ENCODE measurements around the gene F11. TPM values are rescaled to one million over a fixed set of nuclear protein-coding genes. Genes with fewer than 3 reads are reported as not detected.

F11 gene
- total RNA-seq, 1 experiment from 2014 or later = not detected

Other genes starting within 250 kb of the F11 start
- gene TLR3, start 197.0 kb upstream of the F11 start, total RNA-seq (2014; rRNA removed; shearing (Covaris generic)) = 6.9 and 9.8 TPM in 2 replicates
- gene FAM149A, start 161.5 kb upstream of the F11 start, total RNA-seq (2014; rRNA removed; shearing (Covaris generic)) = 9.0 and 10.1 TPM in 2 replicates
- 61.6 and 62.8 TPM in 2 replicates for gene CYP4V2, start 74.6 kb upstream of the F11 start, total RNA-seq (2014; rRNA removed; shearing (Covaris generic))
- 0.16 TPM in 1 of 2 replicates, not detected in the other for gene KLKB1, start 38.7 kb upstream of the F11 start, total RNA-seq (2014; rRNA removed; shearing (Covaris generic))